GM10847 (cell line): Measurements from ENCODE around the gene KIF22.
A peak's percentile ranks its signal among the peaks of the same experiment; 100 is the strongest.

ENCODE experiments used
- POLR2A ChIP-seq: IDR thresholded peaks from 2 replicates; pipeline ENCODE4 v1.6.1; 2011; ENCODE audit not compliant: insufficient read length; ENCODE audit errors: extremely low read depth

KIF22 gene

DNA sequence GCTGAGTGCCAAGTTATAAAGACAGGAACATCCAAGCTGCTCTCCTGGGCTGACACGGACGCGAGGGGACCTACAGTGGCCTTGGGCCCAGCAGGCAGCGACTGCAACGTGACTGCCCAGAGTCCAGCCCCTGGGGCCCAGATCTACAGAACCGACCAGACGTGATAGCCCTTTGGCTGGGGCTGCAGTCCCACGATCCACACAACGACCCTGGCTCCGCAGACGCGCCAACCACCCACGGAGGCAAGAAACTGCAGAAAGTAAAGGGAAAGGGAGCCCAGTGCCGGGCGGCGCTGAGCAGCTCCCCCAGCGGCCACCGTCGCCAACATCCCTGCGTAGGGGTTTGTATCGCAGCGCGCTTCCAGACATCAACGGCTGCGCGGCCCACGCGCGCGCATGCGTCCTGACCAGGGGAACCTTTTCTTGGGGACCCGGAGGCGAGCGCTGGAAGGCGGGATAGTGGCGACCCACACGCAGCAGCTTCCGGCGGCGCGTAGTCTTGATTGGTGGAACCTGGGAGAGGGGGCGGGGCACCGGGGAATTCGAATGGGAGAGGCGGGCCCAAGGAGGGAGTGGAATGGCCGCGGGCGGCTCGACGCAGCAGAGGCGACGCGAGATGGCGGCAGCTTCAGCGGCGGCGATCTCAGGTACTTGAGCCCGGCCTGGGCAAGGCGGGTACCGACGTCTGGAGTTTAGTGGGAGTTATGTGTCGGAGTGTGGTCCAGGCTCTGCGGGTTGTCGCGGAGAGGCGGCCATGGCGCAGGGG is at the start of gene KIF22:
Gene KIF22 (plus strand): TSS at position 569 of the 766 bp plus-strand sequence. CDS start 9 bp downstream, at position 578.
- TF ChIP-seq POLR2A: peak; percentile 70

DNA sequence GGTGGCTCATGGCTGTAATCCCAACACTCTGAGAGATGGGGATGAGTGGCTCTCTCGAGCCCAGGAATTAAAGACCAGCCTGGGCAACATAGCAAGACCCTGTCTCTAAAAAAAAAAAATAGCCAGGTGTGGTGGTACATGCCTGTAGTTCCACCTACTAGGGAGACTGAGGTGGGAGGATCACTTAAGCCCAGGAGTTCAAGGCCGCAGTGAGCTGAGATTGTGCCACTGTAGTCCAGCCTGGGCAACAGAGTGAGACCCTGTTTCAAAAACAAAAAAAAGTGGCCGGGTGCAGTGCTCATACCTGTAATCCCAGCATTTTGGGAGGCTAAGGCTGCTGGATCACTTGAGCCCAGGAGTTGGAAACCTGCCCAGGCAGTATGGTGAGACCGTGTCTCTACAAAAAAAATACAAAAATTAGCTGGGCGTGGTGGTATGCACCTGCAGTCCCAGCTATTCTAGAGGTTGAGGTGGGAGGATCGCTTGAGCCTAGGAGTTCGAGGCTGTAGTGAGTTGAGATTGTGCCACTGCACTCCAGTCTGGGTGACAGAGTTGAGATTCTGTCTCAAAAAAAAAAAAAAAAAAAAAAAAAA is 47.8 kb upstream of the KIF22 start:
- TF ChIP-seq POLR2A: no peak

DNA sequence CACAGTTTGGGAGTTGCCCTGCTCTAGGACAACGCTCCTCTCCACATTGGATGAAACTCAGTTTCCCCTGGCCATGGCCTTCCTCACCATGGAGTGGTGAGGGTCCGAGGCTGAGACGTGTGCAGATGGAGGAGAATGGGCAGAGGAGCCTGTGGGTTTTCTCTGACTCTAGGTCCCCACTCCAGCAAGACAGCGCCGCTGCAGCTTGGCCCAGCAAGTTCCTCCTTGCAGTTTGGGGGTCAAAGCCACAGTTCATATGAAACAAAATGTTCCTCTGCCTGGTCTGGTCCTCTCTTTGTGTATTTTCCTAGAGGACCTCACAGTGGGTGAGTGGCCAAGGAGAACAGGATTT is 47.1 kb upstream of the KIF22 start:
- TF ChIP-seq POLR2A: no peak

DNA sequence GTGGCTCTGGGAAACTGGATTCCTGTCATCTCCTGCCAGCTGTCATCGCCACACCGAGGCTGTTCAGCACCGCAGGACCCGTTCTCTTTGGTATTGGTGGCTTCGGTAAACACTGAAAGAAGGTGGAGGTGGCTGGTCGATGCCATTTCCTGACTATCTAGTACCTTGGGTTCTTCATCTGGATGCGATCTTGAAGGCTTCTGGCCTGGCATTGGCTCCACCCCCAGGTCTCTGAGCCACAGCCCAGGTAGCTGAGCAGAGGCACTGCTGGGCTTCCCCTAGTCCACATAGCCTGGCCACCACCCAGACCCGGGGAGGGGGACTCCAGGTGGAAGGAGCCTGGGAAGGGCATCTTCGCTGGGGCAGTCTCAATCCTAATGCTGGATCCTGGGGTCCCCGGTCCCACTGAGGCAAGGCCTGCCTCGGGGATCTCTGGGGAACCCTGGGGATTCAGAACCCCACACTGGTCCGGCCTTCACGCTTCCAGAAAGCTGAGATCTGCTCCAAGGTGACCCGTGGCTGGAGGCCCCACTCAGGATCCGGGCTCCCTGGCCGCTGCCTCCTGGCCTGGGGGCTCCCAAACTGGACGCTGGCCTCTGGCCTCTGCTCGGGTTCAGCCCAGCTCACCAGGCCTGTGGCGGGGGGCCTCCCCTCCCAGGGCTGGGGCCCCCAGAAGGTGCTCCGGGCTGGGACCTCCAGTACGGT is 46.6 kb upstream of the KIF22 start:
- TF ChIP-seq POLR2A: no peak

DNA sequence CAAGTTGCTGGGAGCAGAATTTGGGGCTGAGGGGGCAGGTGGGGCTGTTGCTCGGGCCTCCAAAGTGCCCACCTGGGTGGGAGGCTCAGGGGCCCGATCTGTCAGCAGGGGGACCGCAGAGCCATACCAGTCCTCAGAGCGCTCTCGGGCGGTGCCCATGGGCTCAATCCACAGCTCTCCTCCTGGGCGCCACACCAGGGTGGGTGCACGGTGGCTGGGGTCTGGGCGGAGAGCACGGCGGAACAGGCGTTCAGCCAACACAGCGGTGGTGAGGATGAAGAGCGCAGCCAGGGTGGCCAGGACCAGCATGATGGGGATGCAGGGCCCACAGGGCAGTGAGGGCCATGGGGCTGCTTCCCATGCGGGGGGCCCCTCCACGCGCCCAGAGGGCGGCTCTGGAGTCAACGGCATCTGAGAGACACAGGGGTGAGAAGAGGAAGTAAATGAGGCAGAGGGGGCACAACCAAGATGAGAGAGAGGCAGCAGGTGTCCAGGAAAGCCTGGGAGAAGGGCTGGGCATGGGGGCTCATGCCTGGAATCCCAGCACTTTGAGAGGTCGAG is 45.9 kb upstream of the KIF22 start:
- TF ChIP-seq POLR2A: no peak

DNA sequence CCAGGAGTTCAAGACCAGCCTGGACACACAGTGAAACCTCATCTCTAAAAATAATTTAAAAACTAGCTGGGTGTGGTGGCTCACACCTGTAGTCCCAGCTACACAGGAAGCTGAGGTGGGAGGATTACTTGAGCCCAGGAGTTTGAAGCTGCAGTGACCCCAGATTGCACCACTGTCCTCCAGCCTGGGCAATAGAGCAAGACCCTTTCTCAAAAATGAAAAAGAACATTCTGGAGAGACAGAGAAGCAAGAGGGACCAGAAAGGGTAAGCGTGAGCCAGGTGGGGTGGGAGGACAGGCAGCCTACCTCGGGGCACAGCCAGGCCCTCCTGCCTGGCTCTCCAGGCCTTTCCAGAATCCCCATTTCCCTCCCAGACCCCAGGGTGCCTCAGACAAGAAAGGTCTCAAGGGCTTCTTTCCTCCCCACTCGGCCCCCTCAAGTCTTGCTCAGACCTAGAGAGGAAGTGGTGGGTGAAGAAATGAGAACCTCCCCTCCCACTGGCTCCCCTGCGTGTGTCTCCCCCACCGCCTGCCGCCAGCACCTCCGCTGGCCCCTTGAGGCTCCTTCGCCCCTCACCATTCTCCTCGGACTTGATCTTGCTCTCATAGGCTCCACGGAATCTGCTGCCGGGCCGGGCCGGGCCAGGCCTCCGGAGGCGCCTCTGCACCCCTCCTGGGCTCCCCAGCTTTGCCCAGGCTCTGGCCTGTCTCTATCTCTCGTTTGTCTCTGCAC is 45.3 kb upstream of the KIF22 start:
- no peak for TF ChIP-seq POLR2A

DNA sequence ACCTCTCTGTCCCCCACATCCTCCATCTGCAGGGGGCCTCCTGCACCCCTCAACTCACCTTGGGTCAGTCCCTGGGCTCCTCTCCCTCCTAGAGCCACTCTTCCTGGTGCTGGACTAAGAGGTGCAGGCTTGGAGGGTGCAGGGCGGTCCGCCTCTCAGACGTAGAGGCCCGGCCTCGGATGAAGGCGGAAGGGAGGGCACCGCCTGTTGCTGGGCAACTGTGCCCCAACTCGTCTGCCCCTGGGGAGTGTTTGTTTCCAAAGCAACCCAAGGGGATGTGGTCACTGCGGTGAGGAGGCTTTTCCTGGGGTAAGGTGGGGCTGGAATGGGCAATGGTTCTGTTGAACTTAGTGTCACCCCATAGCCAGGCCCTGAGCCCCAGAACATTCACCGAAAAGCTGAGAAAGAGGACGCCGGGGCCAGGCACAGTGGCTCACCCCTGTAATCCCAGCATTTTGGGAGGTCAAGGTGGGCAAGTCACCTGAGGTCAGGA is 44.7 kb upstream of the KIF22 start, which contains the start of gene C16orf54:
Gene C16orf54 (minus strand): TSS at position 138 of the 493 bp plus-strand sequence. CDS start 1,039 bp downstream, outside the sequence.
- peak; percentile 36 for TF ChIP-seq POLR2A

DNA sequence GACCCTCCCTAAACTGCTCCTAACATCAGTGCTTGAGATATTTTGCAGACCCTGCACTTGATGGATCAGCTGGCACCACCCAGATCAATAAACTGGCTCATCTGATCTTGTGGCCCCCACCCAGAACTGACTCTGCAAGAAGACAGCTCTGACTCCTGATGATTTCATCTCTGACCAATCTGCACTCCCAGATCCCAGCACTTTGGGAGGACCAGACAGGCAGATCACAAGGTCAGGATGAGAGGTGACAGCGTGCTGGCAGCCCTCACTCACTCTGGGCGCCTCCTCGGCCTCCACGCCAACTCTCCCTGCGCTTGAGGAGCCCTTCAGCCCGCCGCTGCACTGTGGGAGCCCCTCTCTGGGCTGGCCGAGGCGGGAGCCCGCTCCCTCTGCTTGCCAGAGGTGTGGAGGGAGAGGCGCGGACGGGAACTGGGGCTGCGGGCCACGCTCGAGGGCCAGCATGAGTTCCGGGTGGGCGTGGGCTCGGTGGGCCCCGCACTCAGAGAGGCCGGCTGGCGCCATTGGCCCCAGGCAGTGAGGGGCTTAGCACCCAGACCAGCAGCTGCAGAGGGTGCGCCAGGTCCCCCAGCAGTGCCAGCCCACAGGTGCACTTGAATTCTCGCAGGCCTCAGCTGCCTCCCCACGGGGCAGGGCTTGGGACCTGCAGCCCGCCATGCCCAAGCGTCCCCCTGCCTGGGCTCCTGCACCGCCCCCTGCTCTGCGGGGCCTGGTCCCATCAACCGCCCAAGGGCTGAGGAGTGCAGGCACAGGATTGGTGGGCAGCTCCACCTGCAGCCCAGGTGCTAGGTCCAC is 42.4 kb upstream of the KIF22 start:
- TF ChIP-seq POLR2A: no peak

DNA sequence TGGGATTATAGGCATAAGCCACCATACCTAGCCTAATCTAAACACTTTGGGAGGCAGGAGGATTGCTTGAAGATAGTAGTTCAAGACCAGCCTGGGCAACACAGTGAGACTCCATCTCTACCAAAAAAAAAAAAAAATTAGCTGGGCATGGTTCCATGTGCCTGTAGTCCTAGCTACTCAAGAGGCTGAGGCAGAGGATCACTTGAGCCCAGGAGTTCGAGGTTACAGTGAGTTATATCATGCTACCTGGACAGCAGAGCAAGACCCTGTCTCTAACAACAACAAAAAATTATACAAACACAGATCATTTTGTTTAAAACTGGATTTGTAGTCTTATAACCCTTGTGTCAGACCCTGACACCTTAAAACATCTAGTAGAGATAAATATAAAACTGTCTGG is 37.0 kb upstream of the KIF22 start:
- TF ChIP-seq POLR2A: no peak

DNA sequence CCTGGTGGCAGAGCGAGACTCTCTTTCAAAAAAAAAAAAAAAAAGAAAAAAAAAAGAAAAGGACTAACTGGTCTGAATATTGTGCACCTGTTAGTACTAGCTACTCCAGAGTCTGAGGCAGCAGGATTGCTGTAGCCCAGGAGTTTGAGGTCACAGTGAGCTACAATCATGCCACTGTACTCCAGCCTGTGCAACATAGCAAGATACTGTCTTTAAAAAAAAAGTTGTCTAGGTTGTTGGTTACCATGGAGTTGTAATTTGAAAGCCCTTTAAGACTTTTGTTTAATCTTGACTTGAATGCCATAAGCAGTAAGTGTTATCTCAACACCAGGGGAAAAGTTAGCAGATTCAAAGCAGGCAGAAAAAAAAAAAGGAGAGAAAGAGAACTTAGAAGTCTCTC is 33.9 kb upstream of the KIF22 start:
- no peak for TF ChIP-seq POLR2A

DNA sequence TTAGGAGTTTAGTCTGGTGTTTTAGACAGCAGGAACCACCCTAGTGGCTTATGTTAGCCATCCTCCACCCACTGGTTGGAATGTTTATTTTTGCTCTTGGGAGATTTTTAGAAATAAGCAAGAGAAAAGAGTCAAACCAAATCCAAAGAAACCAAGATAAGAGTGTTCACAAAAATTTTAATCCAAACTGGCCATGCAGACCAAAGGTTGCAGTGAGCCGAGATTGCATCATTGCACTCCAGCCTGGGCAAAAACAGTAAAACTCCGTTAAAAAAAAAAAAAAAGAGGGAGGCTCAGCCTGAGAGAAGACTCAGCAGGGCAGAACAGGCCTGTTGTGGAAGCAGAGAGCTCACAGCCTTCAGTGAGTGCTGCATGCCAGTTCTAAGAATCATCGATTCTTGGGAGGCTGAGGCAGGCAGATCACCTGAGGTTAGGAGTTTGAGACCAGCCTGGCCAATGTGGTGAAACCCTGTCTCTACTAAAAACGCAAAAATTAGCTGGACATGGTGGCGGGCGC is 32.5 kb upstream of the KIF22 start:
- TF ChIP-seq POLR2A: no peak

DNA sequence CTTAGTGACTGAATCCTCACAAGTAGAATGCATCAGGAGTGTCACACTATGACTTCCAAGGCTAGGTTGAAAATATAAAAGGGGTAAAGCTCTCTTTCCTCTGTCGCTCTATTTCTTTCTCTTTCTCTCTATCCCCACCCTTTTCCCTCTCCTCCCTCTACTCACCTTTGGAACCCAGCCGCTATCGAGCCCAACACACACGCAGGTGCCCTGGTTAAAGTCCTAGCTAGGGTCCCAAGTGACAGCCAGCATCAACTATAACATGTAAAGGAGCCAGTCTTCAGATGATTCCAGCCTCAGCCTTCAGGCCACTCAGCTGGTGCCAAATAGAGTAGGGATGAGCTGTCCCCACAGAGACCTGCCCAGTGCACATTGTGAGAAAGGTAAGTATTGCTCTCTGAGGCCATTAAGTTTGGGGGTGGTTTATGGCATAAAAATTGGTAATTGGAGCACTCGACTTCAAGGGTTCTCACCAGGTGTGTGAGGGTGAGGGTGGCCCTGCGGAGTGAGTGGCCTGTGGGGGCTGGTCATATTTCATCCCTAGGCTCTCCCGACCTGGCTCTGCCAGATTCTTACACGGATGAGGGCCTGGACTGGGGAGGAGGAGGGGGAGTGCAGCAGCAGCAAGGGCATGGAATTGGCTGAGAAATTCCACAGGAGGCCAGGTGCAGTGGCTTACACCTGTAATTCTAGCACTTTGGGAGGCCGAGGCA is 29.8 kb upstream of the KIF22 start:
- TF ChIP-seq POLR2A: no peak

DNA sequence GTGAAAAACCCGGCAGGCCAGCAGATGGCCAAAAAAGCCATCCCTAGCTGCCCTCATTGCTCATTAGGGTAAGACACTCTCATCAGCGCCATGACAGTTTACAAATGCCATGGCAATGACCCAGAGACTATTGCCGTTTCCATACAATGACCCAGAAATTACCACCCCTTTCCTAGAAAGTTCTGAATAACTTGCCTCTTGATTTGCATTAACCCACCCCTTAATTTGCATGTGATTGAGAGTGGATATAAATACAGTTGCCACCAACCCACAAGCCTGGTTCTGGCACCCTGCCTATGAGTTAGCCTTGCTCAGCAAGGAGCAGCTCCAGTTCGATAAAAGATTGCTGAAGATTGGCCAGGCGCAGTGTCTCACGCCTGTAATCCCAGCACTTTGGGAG is 28.7 kb upstream of the KIF22 start:
- no peak for TF ChIP-seq POLR2A

DNA sequence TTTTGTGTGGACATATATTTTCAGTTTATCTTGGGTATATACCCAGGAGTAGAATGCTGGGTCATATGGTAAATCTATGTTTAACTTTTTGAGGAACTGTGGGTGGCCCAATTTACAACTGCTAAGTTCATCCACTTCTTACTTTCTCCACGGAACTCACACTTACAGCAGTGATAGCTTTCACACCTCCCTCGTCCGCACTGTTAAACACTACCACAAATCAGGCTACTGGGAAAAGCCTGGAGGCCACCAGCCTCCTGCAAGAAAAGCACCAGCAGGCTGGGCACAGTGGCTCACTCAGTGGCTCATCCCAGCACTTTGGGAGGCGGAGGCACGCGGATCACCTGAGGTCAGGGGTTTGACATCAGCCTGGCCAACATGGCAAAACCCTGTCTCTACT is 27.2 kb upstream of the KIF22 start:
- no peak for TF ChIP-seq POLR2A
